RWPE2 (cell line): ENCODE data around the gene STT3B.
A peak's percentile ranks its signal among the peaks of the same experiment; 100 is the strongest.

Source experiments
- ATAC-seq: fragments of 200-7000 bp; cut with Tn5 transposase; 3 replicates; pipeline ENCODE4 v1.9.1; 2021; ENCODE audit warnings: low read depth
- DNase-seq: peaks from one replicate; pipeline ENCODE4 v3.0.0-alpha.2; 2020; ENCODE audit warnings: low spot score
- H3K27ac ChIP-seq: fragments of 450-650 bp; 2 replicates; pipeline ENCODE4 v1.5.1; 2017; ENCODE audit warnings: mild to moderate bottlenecking; ENCODE audit not compliant: poor library complexity, severe bottlenecking
- H3K27me3 ChIP-seq: fragments of 250-450 bp; sonication (Bioruptor Pico); 2 replicates; pipeline ENCODE4 v1.5.1; 2021; ENCODE audit warnings: mild to moderate bottlenecking, moderate library complexity; ENCODE audit not compliant: insufficient read depth, poor library complexity, severe bottlenecking
- H3K36me3 ChIP-seq: fragments of 250-450 bp; sonication (Bioruptor Pico); 2 replicates; pipeline ENCODE4 v1.5.1; 2020; ENCODE audit warnings: low read depth, mild to moderate bottlenecking, moderate library complexity
- H3K4me1 ChIP-seq: fragments of 250-450 bp; sonication (Bioruptor Pico); 2 replicates; pipeline ENCODE4 v1.5.1; 2021; ENCODE audit warnings: mild to moderate bottlenecking, moderate library complexity; ENCODE audit not compliant: insufficient read depth, poor library complexity, severe bottlenecking
- H3K4me3 ChIP-seq: fragments of 250-450 bp; sonication (Bioruptor Pico); 2 replicates; pipeline ENCODE4 v1.5.1; 2021; ENCODE audit warnings: mild to moderate bottlenecking, moderate library complexity; ENCODE audit not compliant: severe bottlenecking
- H3K9me3 ChIP-seq: fragments of 250-450 bp; sonication (Bioruptor Pico); 2 replicates; pipeline ENCODE4 v1.5.1; 2021; ENCODE audit warnings: mild to moderate bottlenecking, moderate library complexity; ENCODE audit not compliant: severe bottlenecking
- CTCF ChIP-seq: fragments of 450-650 bp; IDR thresholded peaks from one replicate; pipeline ENCODE4 v1.5.1; 2017; ENCODE audit warnings: mild to moderate bottlenecking, moderate library complexity; ENCODE audit not compliant: poor library complexity, severe bottlenecking

The STT3B gene

GRCh38 chr3:31572236-31573004 is 39.7 kb downstream of the STT3B start:
- no peak overlapping the region for H3K27ac ChIP-seq
- no peak overlapping the region for H3K4me3 ChIP-seq
- no peaks in the 10 kb centered on the region for H3K27me3 ChIP-seq
- no peak for DNase-seq
- TF ChIP-seq CTCF: no peak
- peaks cover 10% of the 10 kb centered on the region for H3K36me3 ChIP-seq
- no peaks in the 10 kb centered on the region for H3K9me3 ChIP-seq
- ATAC-seq: no peak
- H3K4me1 ChIP-seq: no peaks in the 10 kb centered on the region

GRCh38 chr3:31573036-31573779 is 40.5 kb downstream of the STT3B start:
- Histone ChIP-seq H3K27me3 (no peaks in the 10 kb centered on the region), H3K9me3 (no peaks in the 10 kb centered on the region), H3K4me1 (no peaks in the 10 kb centered on the region), H3K4me3 (no peak overlapping the region), H3K27ac (no peak overlapping the region), H3K36me3 (peaks cover 15% of the 10 kb centered on the region)
- ATAC-seq: peak; percentile 17; the same call in 1 of the 3 replicates
- DNase-seq: no peak
- no peak for TF ChIP-seq CTCF

GRCh38 chr3:31575448-31575847 is 42.7 kb downstream of the STT3B start:
- TF ChIP-seq CTCF: no peak
- H3K36me3 ChIP-seq: peaks cover 23% of the 10 kb centered on the region
- ATAC-seq: no peak
- no peak overlapping the region for H3K27ac ChIP-seq
- no peaks in the 10 kb centered on the region for H3K4me1 ChIP-seq
- H3K4me3 ChIP-seq: no peak overlapping the region
- no peak for DNase-seq
- H3K27me3 ChIP-seq: no peaks in the 10 kb centered on the region
- H3K9me3 ChIP-seq: no peaks in the 10 kb centered on the region

- no peak for DNase-seq
- Histone ChIP-seq H3K36me3 (peaks cover 30% of the 10 kb centered on the region), H3K27me3 (no peaks in the 10 kb centered on the region), H3K4me3 (no peak overlapping the region), H3K27ac (no peak overlapping the region), H3K4me1 (no peaks in the 10 kb centered on the region), H3K9me3 (peaks cover 2% of the 10 kb centered on the region)
- no peak for ATAC-seq
- no peak for TF ChIP-seq CTCF
Measured at GRCh38 chr3:31576521-31576920, 43.8 kb downstream of the STT3B start.
